DMS153 (cell line): ENCODE data around the gene NCKAP5.

Experiments used
- DNase-seq: peaks from one replicate; lab custom pipeline; 2025; lab: John Stamatoyannopoulos, UW

The NCKAP5 gene

DNA sequence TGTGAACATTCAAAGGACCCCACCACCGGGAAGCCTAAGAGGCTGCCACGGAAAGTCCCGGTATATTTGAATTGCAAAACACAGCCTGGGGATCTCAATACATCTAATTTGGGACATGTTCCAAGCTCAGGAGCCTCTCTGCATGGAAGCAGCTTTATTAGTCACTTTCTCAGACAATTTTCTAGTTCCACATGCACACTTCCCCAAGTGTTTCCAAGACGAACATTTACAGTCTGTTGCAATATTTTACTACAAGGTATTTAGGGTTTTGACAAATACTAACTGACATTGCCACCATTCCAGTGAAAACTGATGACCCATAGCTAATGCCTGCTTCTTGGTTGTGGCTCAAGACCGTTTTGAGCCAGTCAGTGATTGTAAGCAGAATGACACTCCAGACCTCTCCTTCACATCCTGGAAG is 145.3 kb downstream of the NCKAP5 start:
- DNase-seq, result no peak

DNA sequence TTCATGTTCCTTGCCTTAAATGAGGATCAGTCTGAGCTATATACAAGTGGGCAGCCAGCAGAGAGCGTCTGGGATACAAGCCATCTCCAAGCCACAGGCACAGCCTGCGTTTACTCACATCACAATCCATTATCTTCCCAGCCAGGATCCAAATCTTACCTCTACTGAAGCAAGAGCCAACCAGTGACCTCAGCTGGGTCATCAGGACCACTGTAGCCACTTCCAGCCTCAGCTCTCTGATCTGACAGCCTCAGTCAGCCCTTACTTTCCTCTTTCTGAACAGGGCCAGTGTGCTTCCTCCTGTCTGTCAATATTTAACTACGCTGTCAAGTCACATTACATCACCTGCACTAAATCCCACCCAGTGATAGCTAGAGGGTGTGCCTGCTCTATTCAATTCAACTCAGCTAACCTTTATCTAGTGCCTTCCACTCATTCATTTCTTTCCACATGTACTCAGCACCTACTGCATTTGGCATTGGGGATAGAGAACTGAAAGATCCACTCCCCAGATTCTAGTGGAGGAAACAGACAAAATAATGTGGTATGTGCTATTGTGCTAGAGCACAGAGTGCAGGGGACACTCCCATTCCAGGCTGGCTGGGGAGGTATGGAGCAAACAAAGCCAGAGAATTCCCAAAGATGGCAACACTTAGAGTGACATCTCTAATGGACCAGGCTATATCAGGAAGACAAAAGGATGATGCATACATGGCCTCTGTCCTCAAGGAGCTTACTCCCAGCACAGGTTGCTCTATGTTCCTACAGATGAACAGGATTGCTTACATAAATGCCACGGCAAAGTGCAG is 146.5 kb downstream of the NCKAP5 start:
- DNase-seq, result peak; percentile 82

DNA sequence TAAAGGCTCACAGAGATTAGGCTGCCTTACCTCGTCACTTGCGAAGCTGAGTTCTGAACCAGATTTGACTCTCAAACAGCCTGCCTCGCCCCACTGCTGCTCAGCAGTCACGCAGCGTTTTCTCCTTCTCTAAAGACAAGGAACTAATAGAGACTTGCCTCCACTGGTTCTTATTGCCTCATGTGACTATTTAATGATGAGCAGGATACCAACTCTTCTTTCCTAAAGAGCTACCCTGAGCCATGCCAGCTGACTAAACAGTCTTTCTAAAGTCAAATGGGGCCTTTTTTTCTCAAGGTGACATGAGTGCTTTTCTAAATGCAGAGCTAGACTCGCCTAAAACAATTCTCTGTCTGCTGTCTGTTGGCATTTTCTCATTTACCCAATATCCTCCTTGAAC is 147.5 kb downstream of the NCKAP5 start:
- no peak for DNase-seq

DNA sequence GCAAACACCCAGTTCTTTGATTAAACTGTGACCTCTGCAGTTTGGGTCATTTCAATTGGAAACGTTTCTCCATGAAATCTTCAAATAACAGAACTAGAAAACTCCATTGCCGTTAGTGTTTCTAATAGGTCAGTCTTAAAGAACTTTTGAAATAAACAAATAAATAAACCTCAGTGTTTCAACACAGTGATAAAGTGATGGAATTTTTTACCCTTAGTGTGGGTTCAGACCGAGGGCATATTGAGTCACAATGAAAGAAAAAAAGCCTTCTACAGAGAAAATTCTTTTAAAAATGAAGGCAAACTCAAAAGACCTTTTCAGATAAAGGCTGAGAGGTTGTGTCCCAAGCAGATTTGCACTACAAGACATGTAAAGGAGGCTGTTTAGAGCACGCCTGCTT is 149.6 kb downstream of the NCKAP5 start:
- no peak for DNase-seq

DNA sequence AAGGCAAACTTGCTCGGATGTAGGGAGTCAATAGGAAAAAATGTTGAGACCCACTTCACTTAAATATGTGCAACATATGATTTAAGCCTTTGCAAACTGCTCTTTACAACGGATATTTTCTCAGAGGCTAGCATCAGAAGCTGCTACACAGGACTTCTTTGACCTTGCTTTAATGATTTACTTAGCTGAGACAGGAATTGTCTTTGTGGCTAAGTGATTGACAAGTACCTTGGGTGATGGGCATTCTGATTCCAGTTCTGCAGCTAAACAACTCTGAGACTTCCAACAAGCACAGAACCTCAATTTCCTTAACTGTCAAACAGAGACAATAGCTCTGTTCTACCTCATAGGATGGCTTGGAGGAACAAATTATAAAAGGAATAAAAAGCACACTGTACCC is 150.2 kb downstream of the NCKAP5 start:
- no peak for DNase-seq

DNA sequence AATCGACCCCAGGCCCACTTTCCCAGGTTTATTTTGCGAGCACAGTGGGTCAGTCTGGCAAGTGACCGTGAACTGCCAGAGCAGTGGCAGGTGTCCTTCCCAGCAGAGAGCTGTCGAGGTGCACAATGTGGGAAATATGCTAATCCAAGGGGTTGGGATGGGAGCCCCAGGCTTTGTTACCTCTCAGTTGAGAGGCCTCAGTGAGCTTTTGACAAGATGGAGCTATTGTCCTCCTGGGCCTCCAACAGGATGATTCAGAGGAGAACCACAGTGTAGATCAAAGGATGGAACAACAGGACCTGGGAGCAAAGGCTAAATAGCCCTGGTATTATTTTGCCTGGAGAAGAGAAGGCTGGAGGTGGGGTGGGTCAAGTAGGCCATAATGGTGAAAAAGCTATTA is 150.8 kb downstream of the NCKAP5 start:
- DNase-seq, result no peak

DNA sequence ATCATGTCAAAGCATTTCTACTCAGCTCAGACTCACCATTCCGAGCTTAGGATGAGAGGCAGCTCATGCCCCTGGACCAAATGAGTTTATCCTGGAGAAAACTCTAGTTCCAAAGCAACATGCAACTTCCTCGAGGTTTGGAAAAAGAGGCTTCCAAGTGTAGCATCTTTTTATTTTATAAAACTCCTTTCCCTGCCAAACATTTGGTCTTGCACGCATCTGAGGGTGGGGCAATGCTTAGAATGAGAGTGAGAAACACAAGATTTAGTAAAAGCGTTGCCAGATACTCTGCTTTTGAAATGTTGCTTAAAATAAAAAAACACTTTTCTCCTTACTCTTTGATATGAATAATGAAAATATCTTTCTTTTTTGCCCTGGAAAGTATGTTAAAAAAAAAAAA is 151.5 kb downstream of the NCKAP5 start:
- DNase-seq, result no peak

DNA sequence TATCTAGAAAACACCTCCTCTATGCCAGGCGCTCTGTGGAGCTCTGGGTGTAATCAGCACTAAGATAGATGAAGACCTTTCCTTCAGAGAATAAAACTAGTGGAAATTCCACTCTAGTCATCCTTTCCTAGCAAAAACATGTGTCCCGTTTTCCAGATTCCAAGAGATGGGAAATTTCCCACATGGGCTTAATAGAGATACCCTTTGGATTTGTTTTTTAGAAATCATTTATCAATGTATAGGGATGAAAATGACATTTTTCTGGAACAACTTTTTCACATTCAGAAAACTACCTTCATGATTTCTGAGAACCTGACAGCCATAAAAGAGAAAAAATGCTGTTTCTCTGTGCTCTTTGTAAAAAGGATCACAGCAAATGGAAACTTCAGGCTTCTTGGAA is 152.1 kb downstream of the NCKAP5 start:
- DNase-seq, result no peak

DNA sequence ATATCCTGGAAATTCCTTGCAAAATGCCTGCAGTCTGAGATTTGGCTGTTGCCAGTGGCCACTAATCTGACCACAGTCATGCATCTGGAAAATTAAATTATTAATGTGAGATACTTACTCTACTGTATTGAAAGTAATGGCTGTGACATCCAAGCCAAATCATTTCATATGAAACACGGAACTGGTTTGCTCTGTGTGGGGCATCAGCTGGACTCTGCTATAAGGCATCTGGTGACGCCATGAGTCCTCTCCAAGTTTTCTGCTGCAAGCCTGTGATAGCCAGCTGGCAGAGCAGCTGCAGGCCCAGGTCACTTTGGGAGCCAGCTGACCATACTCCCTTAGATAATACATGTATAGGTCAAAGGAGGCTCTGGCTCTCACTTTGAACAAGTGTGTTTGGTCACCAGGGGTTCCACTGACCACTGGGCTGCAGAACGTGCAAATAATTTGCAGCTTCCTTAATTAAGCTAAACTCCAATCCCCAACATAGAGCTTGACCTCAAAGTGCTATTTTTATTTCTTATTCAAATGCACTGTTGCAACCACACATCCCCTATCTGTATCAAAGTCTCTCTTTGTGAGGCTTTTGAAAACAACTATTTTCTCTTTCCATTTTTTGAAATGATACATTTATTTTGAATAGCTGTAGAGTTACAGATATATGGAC is 152.9 kb downstream of the NCKAP5 start:
- DNase-seq, result no peak

DNA sequence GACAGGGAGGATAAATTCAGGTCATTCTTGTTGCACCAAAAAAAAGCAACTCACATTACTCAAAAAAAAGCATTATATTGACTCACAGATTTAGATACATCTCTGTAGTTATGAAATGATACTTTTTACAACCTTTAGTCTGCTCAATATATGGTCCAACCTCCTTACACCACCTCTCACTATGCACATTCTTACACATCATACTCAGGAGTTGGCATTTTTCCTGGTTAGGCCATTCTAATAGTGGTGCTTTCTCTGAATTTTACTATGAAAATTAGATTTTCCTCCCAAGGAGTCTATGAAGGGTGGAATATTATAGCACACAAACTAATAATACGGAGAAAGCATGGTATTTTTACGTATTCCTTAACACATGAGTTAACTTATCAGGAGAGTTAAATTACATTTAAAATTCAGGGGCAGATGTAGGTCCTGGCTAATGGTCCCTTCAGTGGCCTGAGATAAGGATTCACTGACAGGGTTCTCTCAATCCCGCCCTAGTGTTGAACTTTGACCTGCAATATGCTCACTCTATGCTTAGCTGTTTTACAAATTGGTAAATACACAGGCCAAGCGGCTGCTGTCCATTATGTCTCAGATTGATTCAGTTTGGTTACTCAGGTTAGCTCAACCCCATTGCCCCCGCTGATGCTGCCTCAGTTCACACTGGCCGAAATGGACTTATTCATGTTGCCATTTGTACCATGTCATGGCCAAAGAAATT is 153.6 kb downstream of the NCKAP5 start:
- no peak for DNase-seq

DNA sequence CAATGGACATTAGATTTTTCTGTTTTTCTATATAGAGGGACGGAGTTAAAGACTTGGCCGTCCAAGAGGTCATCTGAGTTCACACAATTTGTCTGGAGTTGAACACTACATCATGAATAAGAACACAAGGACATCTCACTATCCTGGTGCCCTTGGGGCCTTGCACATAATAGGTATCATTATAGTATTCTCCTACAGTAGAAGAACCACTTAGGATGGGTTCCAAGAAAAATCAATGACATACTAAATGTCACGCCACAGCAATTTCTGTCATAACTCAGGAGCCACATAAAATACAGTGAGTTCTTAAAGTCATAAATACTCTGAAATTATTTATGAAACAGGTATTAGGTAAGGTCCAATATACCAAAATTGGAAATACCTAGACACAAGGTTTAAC is 154.4 kb downstream of the NCKAP5 start:
- no peak for DNase-seq

DNA sequence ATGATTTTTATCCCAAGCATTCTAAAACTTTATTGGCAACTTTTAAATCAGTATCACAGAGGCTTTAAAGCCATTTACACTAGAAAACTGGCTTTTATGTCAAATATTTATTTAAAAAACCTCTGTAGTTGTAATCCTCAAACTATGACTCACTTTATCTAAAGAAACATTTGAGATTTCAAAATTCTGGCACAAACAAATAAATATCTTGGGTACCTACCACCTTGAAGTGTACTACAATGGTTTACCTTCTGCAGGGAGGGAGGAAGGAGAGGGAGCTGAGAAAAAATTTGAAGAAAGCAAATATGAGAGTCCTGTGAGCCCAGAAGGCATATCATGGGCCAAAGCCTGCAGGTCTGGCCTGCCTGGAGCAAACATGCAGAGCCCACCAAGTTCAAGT is 155.6 kb downstream of the NCKAP5 start:
- no peak for DNase-seq

DNA sequence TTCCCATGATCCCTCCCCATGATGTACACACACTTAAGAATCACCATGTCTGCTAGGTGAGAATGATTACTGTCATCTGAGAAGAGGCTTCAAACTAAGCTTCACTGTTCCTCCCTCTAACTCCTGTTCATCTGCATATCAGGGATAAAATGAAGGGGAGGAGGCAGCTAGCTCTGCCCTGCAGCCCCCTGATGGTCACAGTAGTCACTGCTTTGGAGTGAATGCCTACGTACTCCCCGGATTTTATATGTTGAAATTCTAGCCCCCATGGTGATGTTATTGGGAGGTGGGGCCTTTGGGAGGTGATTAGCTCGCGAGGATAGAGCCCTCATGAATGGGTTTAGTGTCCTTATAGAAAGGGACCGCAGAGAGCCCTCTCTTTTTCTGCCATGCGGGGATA is 156.4 kb downstream of the NCKAP5 start:
- DNase-seq, result no peak

DNA sequence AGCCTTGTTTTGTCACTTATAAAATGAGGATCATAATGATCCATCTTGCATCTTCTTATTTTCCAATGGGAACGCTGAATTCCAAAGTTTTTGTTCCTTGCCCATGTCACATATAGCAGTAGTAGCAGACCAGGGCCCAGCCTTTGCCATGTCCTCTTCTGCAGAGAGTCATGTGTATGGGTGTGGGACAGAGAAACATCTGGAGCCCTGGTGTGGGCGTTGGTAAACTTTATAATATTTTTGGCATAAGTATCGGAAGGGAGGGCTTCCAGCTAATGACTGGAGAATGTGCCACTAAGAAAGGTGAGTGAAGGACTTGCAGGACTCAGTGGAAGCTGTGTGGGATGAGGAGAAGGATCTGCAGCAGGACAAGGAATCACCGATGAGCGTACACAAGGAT is 157.2 kb downstream of the NCKAP5 start:
- no peak for DNase-seq

DNA sequence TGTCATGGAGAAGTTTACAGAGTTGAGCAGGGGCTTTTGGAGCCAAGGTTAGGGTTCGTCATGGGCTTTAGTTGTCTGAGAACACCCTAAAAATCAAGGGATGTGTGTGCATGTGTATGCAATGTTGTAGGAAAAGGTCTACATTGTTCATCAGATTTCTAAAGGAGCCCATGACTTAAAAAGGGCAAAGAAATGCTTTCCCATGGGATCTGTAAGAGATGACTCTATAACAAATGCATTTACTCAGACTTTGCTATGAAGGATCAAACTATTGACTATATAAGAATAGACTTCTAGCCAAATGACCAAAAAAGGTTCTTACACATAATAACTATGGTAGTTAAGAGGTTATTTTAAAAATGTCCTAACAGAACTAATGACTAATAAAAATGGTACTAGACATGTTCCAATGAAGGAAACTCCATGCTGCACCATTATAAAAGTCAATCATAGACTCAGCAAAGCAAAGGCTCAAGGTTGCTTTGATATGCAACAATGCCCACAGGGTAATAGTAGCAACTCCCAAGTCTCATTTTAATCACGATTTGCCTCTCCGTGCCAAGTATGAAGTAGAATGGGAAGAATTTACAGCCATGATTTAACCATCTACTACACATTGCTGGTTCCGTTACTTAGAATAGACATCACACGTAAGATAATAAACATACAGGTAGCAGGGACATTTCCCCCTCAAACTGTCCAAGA is 158.5 kb downstream of the NCKAP5 start:
- DNase-seq, result no peak

DNA sequence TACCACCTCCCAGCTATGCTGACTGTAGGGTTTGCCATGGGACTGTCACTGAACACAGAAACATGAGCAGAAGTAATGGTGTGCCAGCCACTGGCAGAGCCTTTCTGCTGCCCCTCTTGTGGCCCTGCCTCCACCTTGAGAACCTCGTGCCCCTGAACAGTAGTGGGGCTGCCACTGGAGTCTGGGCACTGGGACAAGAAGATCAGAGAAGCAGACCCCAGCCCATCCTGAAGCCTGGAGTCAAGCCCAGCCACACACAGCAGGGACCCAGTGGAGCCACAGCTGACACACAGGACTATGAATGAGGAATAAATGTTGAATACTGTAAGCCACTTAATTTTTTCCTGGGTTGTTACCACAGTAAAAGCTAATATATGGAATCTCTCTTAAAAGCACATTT is 159.6 kb downstream of the NCKAP5 start:
- DNase-seq, result no peak

DNA sequence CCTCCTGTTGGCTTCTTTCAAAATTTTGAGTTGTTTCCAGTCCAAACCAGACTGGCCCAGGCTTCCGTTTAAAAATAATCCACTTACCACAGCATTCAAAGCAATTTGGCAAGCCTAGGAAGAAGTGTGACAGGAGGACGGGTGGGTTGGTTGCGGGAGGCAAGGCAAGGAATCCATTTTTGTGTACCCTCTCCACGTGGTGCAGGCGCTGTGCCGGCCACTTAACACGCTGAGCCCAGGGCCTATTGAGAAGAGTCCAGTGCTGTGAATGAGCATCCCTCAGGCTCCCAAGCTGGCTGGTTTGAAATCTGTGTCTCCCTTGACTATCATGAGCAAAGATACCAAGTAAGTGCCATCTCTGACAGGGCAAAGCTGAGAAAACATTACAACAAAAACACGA is 160.9 kb downstream of the NCKAP5 start:
- no peak for DNase-seq

DNA sequence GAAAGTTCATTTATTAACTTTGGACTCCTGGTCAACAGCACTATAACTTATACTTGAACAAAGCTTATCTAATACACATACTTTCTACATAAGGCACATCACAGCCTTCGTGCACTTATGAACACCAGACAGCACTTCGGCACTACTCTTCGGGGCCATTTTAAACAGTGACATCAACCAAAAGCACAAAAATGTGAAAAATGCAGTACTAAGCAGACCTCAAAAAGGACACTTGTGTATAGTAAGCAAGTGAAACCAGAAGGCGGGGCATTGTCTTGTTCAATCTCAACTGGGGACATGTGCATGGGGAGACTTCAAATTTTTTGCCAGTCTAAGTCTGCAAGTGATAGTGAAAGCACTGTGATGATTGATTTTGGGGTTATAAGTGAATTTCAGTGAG is 163.0 kb downstream of the NCKAP5 start:
- DNase-seq, result no peak

DNA sequence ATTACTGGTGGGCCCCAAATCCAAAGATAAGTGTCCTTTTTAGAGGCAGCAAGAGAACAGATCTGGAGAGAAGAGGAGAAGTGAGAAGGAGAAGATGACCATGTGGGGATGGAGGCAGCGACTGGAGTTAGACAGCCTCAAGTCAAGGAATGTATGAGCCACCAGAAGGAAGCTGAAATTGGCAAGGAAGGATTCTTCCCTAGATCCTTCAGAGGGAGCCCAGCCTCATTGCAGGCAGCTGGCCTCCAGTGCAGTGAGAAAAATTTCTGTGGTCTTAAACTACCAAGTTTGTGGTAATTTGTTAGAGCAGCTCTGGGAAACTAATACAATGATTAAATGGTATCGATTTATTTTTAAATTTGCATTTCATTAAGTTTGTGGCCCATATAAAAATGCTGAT is 167.9 kb downstream of the NCKAP5 start:
- DNase-seq, result no peak

DNA sequence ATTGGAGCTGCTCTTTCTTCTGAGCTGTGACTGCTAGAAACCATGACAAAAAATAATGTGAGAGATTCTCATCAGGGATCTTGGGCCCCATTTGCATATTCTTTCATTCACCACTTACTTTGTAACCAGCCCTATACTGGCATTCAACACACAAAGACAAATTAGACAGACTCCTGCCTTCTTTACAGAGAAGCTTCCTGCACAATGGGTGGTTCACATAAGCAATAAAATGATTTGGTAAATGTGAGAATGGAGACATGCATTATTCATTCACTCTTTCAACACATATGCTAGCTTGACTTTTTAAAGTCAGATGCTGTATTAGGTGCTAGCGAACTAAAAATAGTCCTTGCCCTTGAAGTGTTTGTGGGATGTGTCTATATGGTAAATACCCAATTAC is 174.4 kb downstream of the NCKAP5 start:
- no peak for DNase-seq

DNA sequence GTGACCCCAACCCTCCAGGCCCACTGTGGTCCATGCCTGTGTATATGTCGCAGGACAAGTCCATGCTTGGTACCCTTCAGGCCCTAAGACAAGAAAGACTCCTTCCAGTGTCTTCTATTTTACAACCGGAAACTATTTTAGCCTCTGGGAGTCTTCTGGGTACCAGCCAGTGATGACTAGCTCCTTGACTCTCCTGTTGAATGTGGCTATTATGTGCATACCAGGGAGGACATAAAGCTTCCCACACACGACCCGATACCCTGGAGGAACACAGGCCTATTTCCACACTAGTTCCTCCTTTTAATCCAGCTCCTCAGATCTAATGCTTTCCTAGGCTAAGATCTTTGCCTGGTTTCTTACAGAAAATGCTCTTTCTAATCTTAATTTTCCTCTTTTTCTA is 178.1 kb downstream of the NCKAP5 start:
- no peak for DNase-seq

DNA sequence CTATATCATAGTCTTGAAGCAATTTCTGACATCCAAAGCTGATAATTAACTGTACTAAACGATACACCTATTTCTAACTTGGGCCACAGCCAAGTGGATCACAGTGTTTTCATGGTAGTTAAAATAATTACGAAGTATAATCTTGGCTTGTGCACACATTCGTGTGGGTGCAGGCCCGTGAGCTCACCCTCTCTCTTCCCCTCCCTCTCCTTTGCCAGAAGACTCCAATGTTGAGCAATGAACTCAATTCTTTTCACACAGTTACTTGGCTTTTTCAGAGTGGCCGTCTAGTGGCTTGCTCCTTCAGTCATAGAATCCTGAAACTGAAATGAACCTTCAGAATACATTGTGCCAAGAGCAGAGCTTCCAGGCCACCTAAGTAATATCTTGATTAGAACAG is 178.7 kb downstream of the NCKAP5 start:
- no peak for DNase-seq

DNA sequence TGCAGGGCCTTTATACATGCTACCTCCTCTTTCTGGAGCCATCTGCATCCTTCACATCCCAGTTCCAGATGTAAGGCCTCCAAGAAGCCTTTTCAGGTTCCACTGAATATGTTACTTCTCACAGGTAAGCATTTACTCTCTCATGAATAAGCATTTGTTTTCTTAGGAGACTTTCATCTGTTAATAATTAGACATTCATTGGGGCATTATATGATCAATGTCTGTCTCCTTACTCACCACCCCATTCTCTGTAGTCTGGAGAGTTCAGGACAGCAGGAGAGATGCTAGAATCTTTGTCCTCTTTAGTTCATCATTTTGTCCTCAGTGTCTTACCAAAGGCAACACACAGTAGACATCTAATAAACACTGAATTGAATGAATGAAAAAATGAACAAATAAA is 185.7 kb downstream of the NCKAP5 start:
- DNase-seq, result no peak
